GM13976 (cell line): Measurements from ENCODE around the gene SLC40A1.

Source experiments
- DNase-seq: peaks from one replicate; pipeline ENCODE4 v3.0.0; 2012; ENCODE audit warnings: low spot score
- in situ Hi-C: fragments of 300-500 bp; cut with MboI; formaldehyde crosslinking; loops from one replicate; pipeline ENCODE4 v1.12.0; 2022; ENCODE audit warnings: low sequenced_read_pairs, mixed read lengths, inconsistent platforms; ENCODE audit not compliant: unreplicated experiment
- TF ChIP-seq, protein P1 (sequence below): IDR thresholded peaks from 2 replicates; pipeline ENCODE4 v1.5.1; 2012; ENCODE audit warnings: borderline replicate concordance, mild to moderate bottlenecking; ENCODE audit not compliant: insufficient read depth; ENCODE audit errors: extremely low read depth, missing control alignments, control extremely low read depth

SLC40A1 gene

DNA sequence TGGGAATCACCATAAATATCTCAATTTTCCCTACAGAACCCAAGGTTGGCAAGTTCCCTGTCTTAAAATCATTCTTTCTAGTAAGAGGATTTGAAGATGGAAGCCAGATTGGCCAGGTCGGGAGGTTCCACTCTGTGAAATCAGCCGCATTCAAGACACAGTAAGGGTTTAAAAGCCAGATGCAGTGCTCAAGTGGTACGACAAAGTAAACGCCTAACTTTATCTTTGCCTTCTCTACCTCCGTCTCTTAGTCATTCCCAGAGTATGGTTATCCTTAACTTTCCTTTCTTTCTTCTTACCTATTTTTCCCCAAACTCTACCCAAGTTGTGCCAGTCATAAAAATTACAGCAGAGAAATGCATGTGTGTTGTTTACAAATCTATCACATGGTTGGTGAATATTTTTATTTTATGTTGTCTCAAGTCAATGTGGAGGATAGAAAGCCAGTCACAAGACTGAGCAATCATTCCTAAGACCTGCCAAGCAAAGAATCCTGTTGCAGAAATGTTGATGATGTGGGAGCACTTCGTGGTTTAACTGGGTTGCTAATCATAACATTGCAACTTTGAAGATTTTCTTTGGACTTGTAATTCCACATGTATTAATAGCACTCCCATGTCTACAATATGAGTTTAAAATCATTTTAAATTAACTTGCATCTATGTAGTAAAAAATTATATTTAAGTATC is 62.6 kb downstream of the SLC40A1 start:
- DNase-seq, result no peak
- TF ChIP-seq, protein P1, sequence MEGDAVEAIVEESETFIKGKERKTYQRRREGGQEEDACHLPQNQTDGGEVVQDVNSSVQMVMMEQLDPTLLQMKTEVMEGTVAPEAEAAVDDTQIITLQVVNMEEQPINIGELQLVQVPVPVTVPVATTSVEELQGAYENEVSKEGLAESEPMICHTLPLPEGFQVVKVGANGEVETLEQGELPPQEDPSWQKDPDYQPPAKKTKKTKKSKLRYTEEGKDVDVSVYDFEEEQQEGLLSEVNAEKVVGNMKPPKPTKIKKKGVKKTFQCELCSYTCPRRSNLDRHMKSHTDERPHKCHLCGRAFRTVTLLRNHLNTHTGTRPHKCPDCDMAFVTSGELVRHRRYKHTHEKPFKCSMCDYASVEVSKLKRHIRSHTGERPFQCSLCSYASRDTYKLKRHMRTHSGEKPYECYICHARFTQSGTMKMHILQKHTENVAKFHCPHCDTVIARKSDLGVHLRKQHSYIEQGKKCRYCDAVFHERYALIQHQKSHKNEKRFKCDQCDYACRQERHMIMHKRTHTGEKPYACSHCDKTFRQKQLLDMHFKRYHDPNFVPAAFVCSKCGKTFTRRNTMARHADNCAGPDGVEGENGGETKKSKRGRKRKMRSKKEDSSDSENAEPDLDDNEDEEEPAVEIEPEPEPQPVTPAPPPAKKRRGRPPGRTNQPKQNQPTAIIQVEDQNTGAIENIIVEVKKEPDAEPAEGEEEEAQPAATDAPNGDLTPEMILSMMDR, result no peak
- in situ Hi-C loops, result no loop called here

DNA sequence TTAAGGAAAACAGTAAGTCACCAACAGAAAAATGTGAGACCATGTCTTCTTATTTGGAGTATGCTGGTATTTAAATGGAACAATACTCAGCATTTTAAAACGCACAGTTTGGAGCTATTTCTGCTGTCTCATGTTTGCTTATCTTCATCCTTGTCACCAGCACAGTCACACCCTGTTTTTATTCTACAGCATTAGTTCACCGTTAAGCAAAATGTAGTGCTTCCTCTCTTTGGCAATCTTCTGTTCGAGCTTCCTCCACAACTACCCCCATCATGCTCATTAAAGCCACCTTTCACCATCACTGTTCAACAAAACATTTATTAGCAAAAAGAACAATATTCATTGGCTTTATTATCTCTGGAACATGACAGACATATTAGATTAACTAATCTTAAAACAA is 64.0 kb downstream of the SLC40A1 start:
- TF ChIP-seq, protein P1, result no peak
- in situ Hi-C loops, result no loop called here

DNA sequence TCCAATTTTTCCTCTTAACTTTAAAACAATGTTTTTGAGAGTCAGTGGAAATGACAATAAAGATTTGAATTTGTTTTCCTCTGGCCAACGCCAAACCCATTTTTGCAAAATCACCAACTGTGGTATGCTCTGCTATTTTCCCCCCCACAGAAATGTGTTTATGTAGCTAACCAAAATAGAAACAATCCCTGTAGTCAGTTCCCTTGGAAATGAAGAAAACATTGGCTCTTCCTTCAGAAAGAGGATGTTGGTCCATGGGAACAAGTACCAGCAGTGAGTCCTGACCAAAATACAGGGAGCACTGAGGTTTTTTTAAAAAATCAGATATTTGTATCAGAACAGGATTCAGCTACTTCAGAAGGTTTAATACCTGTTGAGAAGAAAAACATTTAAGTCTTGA is 65.3 kb downstream of the SLC40A1 start:
- DNase-seq, result no peak
- in situ Hi-C loops, result no loop called here

More for the DNA sequence above, 64.0 kb downstream of the SLC40A1 start:
- DNase-seq, result no peak

DNA sequence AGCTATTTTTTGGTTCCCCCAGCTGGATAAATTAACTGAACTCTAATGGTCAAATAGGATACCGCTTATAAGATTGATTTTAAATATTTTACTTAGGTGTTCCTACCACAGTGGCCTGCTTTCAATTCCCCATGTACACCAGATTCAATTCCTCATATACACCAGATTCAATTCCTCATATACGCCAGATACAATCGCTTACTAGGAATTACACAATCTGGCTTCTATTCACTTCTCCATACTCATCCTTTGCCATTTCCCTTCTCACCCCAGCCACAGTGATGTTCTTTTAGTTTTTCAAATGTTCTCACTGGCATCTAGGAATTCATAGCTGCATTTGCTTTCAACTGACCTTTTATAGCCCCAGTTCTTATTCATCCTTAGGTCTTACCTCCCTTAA is 66.5 kb downstream of the SLC40A1 start:
- in situ Hi-C loops, result no loop called here
- DNase-seq, result no peak
- TF ChIP-seq, protein P1, result no peak

More for the DNA sequence above, 65.3 kb downstream of the SLC40A1 start:
- TF ChIP-seq, protein P1, result no peak

DNA sequence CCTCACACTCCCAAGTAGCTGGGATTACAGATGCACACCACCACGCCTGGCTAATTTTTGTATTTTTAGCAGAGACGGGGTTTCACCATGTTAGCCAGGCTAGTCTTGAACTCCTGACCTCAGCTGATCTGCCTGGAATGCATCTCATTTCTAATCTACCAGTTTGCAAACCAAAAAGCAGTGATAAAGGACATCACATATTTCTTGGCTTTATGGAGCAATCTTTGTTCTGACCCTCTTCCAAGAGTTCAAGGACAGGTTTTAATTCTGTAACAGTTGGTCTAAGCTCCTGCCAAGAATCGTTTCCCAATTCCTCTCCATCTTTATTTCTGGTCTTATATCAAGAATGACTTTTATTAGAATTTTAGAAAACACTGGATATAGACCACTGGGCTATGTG is 67.7 kb downstream of the SLC40A1 start:
- TF ChIP-seq, protein P1, result no peak
- in situ Hi-C loops, result no loop called here
- no peak for DNase-seq

DNA sequence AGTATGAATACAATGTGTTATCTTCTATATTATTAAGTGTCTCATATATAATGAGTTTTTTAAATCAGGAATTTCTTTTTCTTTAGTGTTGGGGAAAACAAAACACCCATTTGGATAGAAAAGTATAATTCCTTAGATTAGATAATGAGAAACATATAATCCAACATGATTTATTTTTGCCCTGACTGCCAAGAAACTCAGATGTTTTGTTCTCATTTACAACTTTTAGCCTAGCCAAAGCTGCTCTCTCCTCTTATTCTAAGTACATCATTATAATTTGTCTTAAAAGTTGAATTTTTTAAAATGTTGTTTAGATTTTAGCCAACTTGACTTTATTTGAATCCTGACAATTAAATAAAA is 68.6 kb downstream of the SLC40A1 start:
- DNase-seq, result no peak
- in situ Hi-C loops, result no loop called here
- TF ChIP-seq, protein P1, result no peak
